HFF-Myc (cell line): ENCODE results near the gene ARHGAP4.

Experiments
- DNase-seq: peaks from one replicate; pipeline ENCODE4 v3.0.0-alpha.2; 2011; ENCODE audit warnings: low read depth; ENCODE audit errors: extremely low read depth
- H3K4me3 ChIP-seq: replicated peaks from 2 replicates; pipeline ENCODE4 v1.5.1; 2011; ENCODE audit warnings: low read depth, mild to moderate bottlenecking, control low read depth, low read length
- CTCF ChIP-seq: IDR thresholded peaks from 2 replicates; pipeline ENCODE4 v1.5.1; 2012; ENCODE audit warnings: mild to moderate bottlenecking, low read depth, low read length, control low read depth; ENCODE audit errors: missing control alignments

The ARHGAP4 gene

GRCh38 chrX:153906126-153906917 is 19.7 kb downstream of the ARHGAP4 start:
- H3K4me3 ChIP-seq, result no peak overlapping the region
- no peak for DNase-seq
- TF ChIP-seq CTCF, result no peak

GRCh38 chrX:153905481-153906095 is 20.5 kb downstream of the ARHGAP4 start:
- no peak for DNase-seq
- no peak for TF ChIP-seq CTCF
- no peak overlapping the region for H3K4me3 ChIP-seq

GRCh38 chrX:153903991-153904957 is 21.8 kb downstream of the ARHGAP4 start, which contains the start of gene AVPR2:
Gene AVPR2 (plus strand): TSS chrX:153904673. CDS start chrX:153905146, 473 bp downstream.
- no peak within 1 kb of the TSS for H3K4me3 ChIP-seq
- no peak for TF ChIP-seq CTCF
- no peak for DNase-seq

GRCh38 chrX:153903238-153903980 is 22.7 kb downstream of the ARHGAP4 start:
- no peak overlapping the region for H3K4me3 ChIP-seq
- TF ChIP-seq CTCF, result no peak
- DNase-seq, result no peak

- no peak for DNase-seq
- TF ChIP-seq CTCF, result no peak
- no peak overlapping the region for H3K4me3 ChIP-seq
Measured at GRCh38 chrX:153902385-153902784, 23.7 kb downstream of the ARHGAP4 start.

- TF ChIP-seq CTCF, result no peak
- H3K4me3 ChIP-seq, result no peak overlapping the region
- DNase-seq, result no peak
Measured at GRCh38 chrX:153901753-153902140, 24.3 kb downstream of the ARHGAP4 start.
